Kidney tubule cell (primary cell): ENCODE data around the gene ABO.
"Not testable (repeated sequence)": the region's sequence is repeated elsewhere in the genome, so short reads cannot be mapped to it uniquely, and the experiment has no call there.

Experiments used
- DNase-seq: peaks from one replicate; pipeline ENCODE4 v3.0.0-alpha.2; 2018; ENCODE audit warnings: low spot score

The ABO gene

DNA sequence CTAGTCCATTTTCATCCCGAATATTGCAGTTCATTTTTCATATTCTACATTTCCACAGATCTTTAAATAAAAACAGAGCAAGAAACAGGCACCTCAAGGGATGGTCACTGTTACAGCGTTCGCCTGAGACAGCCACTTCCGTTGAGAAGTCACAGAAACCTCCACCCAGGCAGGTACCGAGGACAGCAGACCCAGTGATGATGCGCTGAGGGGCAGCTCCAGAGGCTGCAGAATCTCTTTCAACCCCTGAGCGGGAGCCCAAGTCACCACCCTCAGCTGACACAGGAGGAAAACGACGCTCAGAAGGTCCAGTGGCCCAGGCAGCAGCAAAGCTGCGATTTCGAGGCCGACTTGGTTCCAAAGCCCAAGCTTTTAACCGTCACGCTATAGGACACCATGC is 32.8 kb downstream of the ABO start:
- DNase-seq, result no peak

DNA sequence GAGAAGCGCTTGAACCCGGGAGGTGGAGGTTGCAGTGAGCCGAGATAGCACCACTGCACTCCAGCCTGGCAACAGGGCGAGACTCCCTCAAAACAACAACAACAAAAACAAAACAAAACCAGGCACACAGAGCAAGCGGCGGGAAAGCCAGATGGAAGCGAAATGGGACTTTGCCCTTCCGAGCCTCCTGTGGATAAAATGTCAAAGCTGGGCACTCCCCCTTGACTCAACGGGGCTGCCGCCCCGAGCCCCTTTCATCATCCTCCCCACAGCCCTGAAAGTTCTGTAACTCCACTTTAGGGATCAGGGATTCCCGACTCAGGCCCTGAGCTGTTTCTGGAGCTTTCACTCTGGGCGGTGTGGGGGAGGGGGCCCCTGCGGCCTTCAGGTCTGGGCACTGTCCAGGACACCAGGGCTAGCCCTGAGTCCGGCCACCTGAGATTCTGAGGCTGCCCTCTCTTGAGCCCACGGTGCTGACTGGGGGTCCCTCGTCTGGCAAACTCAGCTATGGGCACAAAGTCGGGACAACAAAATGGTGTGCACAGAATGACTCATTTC is 35.4 kb downstream of the ABO start:
- DNase-seq, result no peak

GRCh38 chr9:133238851-133239532 is 36.0 kb downstream of the ABO start:
- DNase-seq, result peak; percentile 75

DNA sequence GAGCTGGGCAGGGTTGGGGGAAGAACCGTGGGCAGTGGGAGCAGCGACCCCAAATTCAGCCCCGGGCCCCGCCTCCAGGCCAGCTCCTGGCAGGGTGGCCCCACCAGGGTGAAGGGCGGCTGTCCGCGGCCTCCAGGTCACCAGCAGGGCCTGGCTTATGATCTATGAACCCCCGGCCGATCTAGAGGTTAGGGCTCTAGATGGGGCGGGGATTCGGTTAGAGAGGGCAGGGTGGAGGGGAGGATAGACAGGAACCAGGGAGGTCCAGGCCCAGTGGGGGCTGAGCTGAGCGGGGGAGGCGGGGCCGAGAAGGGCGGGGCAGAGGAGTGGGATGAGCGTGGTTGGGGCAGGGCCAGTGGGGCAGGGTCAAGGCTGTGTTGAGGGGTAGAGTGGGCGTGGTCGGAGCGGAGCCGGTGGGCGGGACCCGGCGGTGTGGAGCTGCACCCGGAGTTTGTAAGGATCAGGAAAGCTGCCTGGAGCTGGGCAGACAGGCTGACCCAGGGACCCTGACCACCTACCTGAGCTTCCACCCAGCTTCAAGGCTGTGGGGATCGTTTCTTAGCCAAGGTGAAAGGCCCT is 36.6 kb downstream of the ABO start:
- peak; percentile 24 for DNase-seq

DNA sequence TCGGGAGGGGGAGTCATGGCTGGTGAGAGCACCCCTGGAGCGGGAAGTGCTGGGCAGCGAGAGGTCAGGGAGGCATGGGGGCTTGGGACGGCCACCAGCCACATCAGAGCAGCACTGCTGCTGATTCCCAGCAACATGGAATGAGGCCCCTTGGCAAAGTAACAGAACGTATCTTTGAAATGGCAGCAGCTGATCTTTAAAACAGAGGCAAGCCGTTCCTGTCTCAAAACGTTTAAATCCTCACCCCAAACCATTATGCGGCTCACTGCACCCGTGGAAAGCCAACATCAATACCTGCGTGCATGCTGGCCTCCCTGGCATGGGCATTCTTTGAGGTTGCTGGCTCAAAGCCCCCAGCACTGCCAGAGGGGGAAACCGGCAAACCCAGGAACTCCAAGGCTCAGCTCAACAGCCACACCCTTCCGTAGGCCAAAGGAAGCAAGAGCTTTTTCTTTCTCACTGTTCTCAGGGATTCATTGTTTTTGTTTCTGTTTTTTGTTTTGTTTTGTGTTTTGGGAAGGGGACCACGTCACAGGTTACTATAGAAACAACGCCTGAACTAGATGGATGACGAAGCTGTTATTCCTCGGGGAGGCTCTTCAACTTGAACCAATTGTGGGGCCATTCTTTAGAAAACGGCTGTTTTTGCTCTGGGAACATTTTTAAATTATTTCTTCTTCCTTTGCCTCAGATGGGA is 37.8 kb downstream of the ABO start:
- DNase-seq, result no peak

DNA sequence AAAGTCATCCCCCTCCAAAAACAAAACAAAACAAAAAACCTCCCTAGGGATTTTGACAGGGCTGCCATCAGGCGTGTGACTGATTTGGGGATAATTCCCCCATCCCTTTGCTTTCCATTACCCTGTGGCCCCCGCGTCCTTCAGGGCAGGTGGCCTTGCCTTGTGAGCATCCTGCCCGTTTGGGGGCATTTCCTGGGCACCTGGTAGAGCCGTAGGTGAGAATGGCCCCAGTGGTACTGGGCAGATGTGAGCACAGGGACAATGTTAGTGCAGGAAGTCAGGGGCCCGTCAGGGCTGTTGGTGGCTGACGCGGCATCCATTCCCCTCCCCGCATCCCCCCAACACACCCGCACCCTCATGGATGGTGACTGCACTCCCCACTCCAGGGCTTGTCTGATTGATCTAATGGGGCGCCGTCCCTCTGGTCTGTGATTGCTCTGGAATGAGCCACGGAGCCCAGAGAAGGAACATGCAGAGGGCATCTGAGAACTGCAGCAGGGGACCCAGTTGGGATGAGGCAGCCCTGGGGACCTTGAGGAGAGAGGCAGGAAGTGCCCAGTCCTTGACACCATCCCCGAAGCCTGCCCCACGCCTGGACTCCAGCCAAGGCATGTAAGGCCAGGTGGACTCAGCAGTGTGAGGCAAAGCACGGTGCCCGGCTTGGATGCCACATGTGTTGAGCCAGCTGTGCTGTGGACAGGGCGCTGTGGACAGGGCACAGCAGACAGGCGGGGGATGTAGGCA is 38.5 kb downstream of the ABO start:
- DNase-seq, result peak; percentile 14

- DNase-seq, result no peak
Observed at GRCh38 chr9:133235549-133236222, 39.3 kb downstream of the ABO start.

GRCh38 chr9:133234577-133235322 is 40.3 kb downstream of the ABO start:
- no peak for DNase-seq

- no peak for DNase-seq
Observed at GRCh38 chr9:133233681-133234432, 41.1 kb downstream of the ABO start.

DNA sequence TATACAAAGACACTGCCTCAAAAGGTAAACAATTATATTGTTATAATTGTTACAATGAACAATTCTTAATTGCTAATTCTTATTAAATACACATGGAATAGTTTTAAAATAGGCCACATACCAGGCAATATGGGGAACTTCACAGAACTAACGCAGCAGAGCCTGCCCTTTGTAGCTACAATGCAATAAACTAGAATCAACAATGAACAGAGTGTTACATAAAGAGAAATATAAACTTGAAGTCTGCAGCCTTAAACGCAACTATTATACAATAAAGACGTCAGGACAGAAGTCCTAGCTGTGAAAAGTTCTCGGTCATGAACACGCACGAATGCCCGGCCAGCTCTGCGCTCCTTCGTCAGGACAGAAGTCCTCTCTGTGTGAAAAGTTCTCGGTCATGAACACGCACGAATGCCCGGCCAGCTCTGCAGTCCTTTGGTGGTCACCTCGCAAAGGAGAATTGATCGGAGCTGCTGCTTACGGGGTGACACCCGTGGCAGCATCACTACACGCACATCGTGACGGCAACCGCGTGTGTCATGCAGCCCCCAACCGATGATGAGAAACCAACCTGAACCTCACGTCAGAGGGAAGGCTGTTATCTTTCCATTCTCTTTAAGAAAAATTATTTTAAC is 43.0 kb downstream of the ABO start:
- DNase-seq, result not testable (repeated sequence)

DNA sequence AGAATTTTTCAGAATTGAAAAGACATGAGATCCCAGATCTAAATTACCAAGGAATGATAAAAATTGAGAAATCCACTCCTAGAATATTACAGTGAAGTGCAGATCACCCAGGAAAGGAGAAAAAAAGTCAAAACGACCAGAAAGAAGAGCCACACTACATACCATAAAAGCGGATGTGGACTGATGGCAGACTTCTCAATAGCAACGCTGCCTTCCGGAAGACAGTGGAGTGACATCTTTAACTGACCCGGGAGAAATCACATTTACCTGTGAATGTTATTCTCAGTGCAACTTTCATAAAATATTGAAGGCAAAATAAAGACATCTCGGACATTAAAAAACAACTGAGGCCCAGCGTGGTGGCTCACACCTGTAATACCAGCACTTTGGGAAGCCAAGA is 44.5 kb downstream of the ABO start:
- not testable (repeated sequence) for DNase-seq

GRCh38 chr9:133230093-133230492 is 44.9 kb downstream of the ABO start:
- DNase-seq, result no peak

GRCh38 chr9:133228474-133229193 is 46.4 kb downstream of the ABO start:
- DNase-seq, result not testable (repeated sequence)

DNA sequence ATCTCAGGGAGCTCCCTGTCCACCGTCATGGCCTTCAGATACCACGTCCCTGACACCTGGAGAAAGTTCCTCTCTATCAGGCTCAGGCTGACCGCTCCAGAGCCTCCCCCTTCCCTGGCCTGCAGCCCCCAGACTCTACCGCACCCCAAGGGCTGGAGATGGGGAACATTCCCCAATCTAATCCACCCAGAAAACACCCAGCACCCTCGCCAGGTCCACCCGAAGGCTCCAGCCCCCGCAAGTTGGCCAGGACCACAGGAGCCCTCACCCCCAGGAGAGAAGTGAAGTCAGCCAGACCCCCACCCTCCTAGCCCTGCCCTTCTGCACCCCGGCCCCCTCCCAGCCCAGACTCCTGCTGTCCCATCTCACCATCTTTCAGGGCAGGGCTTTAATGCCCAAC is 47.0 kb downstream of the ABO start:
- DNase-seq, result not testable (repeated sequence)

DNA sequence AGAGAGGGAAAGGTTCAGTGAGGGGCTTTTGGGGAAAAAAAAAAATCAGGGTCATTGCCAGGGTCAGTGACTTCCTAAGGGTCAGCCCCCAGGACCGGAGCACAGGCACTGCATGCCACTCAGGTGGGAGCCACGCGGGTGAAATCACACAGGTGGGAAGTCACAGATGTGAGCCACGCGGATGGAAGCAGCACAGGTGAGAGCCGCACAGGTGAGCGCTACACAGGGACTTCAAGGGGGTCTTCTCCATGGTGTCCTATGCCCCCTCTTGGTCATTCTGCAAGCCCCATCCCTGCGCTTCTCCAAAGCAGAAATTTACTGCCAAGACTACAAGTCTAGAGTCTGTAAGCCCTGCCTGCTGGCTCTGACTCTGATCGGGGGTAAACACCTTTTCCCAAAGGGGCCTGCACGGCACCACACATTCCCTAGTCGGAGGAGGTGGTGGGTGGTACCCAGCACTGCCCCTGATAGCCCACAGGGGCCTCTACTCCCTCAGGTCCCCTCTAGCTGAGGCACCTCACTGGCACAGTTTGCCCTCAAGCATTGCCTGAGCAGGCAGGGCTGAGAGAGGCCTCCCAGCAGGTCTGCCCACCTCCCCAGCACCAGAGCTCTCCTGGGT is 47.6 kb downstream of the ABO start:
- DNase-seq, result no peak

GRCh38 chr9:133226219-133227171 is 48.5 kb downstream of the ABO start:
- no peak for DNase-seq

- DNase-seq, result no peak
Observed at GRCh38 chr9:133225171-133226011, 49.6 kb downstream of the ABO start.
